ENCODE measurements around the gene EXOC4. TPM values are rescaled to one million over a fixed set of nuclear protein-coding genes. Genes with fewer than 3 reads are reported as not detected.

The EXOC4 gene
- total RNA-seq, 1 experiment from 2014 or later = 75.8 TPM

- H3K27me3 Mint-ChIP-seq (ENCODE audit: low read depth) = no peaks in the 10 kb centered on the region; the same call in none of the 2 replicates
- WGBS (ENCODE audit: extremely low coverage, insufficient read length, low lambda C conversion rate) = no CpG with 5 or more reads among the region's 1 CpG
- Histone ChIP-seq H3K79me1 (ENCODE audit: insufficient read depth, low read depth, low read length, poor library complexity, severe bottlenecking) (no peaks in the 10 kb centered on the region), H2BK20ac (ENCODE audit: low read depth, low read length, poor library complexity, severe bottlenecking) (no peak overlapping the region), H4K91ac (ENCODE audit: insufficient read length, low read depth, low read length) (no peak overlapping the region), H3K23ac (ENCODE audit: insufficient read length, low read depth, low read length) (no peak overlapping the region), H3K27me3 (ENCODE audit: insufficient read depth, low read length) (no peaks in the 10 kb centered on the region), H3K79me2 (ENCODE audit: insufficient read depth, low read length) (no peaks in the 10 kb centered on the region), H4K5ac (ENCODE audit: insufficient read length, low read depth, low read length) (no peak overlapping the region), H3K4me1 (ENCODE audit: insufficient read depth, low read length) (peaks cover 9% of the 10 kb centered on the region), H3K4ac (ENCODE audit: low read depth, low read length) (no peak overlapping the region), H2BK15ac (ENCODE audit: low read depth, low read length) (no peak overlapping the region), H3K18ac (ENCODE audit: insufficient read length, low read depth, low read length) (no peak overlapping the region), H3K4me2 (ENCODE audit: insufficient read depth, insufficient read length, low read length) (no peak overlapping the region), H3K56ac (ENCODE audit: insufficient read length, low read depth, low read length) (no peak overlapping the region), H3K9ac (ENCODE audit: extremely low read depth, insufficient read length, low read length) (no peak overlapping the region), H2BK120ac (ENCODE audit: low read depth, low read length, poor library complexity, severe bottlenecking) (no peak overlapping the region), H2BK12ac (ENCODE audit: insufficient read length, low read depth, low read length) (no peak overlapping the region), H3K23me2 (ENCODE audit: insufficient read length, low read depth, low read length, poor library complexity, severe bottlenecking) (no peaks in the 10 kb centered on the region), H2AFZ (ENCODE audit: low read length) (no peak overlapping the region), H2BK5ac (ENCODE audit: insufficient read length, low read length) (no peak overlapping the region), H2AK5ac (ENCODE audit: insufficient read length, low read length) (no peak overlapping the region), H4K8ac (replicated peaks; ENCODE audit: insufficient read length, low read depth, low read length) (no peak overlapping the region), H3K9me3 (ENCODE audit: control insufficient read depth, low read depth, low read length) (peaks cover 4% of the 10 kb centered on the region), H4K20me1 (ENCODE audit: control insufficient read depth, insufficient read depth, insufficient read length) (no peaks in the 10 kb centered on the region), H3K27ac (ENCODE audit: insufficient read length, low read depth, low read length) (no peak overlapping the region), H3T11ph (ENCODE audit: low read length) (no peak overlapping the region), H3K14ac (ENCODE audit: insufficient read depth, low read length) (no peak overlapping the region)
- H3K9me3 Mint-ChIP-seq = peaks cover 18% of the 10 kb centered on the region in 2 experiments
- H3K36me3 Mint-ChIP-seq (ENCODE audit: insufficient read depth in 1 of 3, low read depth in 3 of 3) = peaks cover 11 to 28% (median 18%) of the 10 kb centered on the region in 3 experiments
- H3K27ac Mint-ChIP-seq = peak overlapping the region in 1 of 3 experiments; percentile 9; a peak in 1 of 7 replicates
- no peak overlapping the region; a peak in 1 of 5 replicates for H3K4me3 Mint-ChIP-seq
- no peak for DNase-seq
- peaks cover 38 to 40% of the 10 kb centered on the region in 2 experiments for H3K4me1 Mint-ChIP-seq
- no peak for TF ChIP-seq CTCF (conservative IDR thresholded peaks at IDR 0.05)
Observed at GRCh38 chr7:134029743-134030142, 776.9 kb downstream of the EXOC4 start.
